ENCODE data around the gene ZNF609.

- TF ChIP-seq POLR2AphosphoS5 (IDR thresholded peaks at IDR 0.05): no peak
- TF ChIP-seq POLR2A (IDR thresholded peaks at IDR 0.05): no peak
These were observed 193.4 kb downstream of the ZNF609 start for GRCh38 chr15:64653757-64654156.

Measured in suprapubic skin (tissue), 4 donors.